Measurements from ENCODE around the gene MT1M. TPM values are rescaled to one million over a fixed set of nuclear protein-coding genes. Genes with fewer than 3 reads are reported as not detected.

Gene MT1M
- total RNA-seq, 1 experiment from 2014 or later = 0.39 TPM

GRCh38 chr16:56607109-56607618 is 25.3 kb upstream of the MT1M start:
- Histone ChIP-seq H3K9me3 (ENCODE audit: control insufficient read depth in 1 of 2, insufficient read depth in 1 of 2, low read depth in 1 of 2, low read length in 2 of 2) (no peaks in the 10 kb centered on the region), H3K9me2 (ENCODE audit: insufficient read depth) (no peaks in the 10 kb centered on the region), H3K27me3 (ENCODE audit: insufficient read depth, low read length) (no peaks in the 10 kb centered on the region), H3K4me1 (ENCODE audit: control insufficient read depth in 1 of 2, insufficient read depth in 2 of 2, low read length in 2 of 2) (peaks cover 58 to 76% of the 10 kb centered on the region in 2 experiments), H4K20me1 (ENCODE audit: insufficient read depth) (no peaks in the 10 kb centered on the region), H3K4me2 (ENCODE audit: low read length) (peak overlapping the region; percentile 95), H3K27ac (ENCODE audit: low read depth, low read length) (peak overlapping the region; percentile 96), H3K4me3 (replicated peaks in 1 of 2; ENCODE audit: low read depth in 1 of 2, low read length in 2 of 2) (peak overlapping the region; percentile 63 to 85), H3K9ac (ENCODE audit: low read length) (peak overlapping the region; percentile 91), H3K79me2 (ENCODE audit: insufficient read depth, low read length) (peaks cover 14% of the 10 kb centered on the region), H2AFZ (ENCODE audit: low read depth, low read length, poor library complexity, severe bottlenecking) (no peak overlapping the region), H3K36me3 (ENCODE audit: control insufficient read depth in 1 of 2, insufficient read depth in 2 of 2, low read length in 2 of 2) (no peaks in the 10 kb centered on the region)
- POLR2A ChIA-PET = interaction anchor here (0.8 to 16.1 kb wide), 4 partner anchors 11 to 94 kb away, joined by 3 to 344 read pairs (median 10); partner anchors contain the start of gene MT1E
- RAD21 ChIA-PET (ENCODE audit: low non-redundant PET in 1 of 2, low total read pairs in 2 of 2, uncharacterized antibody in 2 of 2, unreplicated experiment in 2 of 2) = interaction anchor here (1.7 to 2.0 kb wide), 2 partner anchors 18 to 19 kb away, joined by 4 to 7 read pairs; partner anchors contain the start of gene MT1E (in 2 of the 2)
- TF ChIP-seq ZFX (IDR thresholded peaks at IDR 0.05) (peak; percentile 43; the same call in 1 of the 2 replicates), TCF7L2 (IDR thresholded peaks at IDR 0.05; ENCODE audit: borderline replicate concordance, extremely low read depth, insufficient read depth, insufficient read length) (peak; percentile 88), REST (IDR thresholded peaks at IDR 0.05; ENCODE audit: low read depth) (no peak), POLR2AphosphoS5 (IDR thresholded peaks at IDR 0.05; ENCODE audit: low read depth, low read length) (peak; percentile 80), ZNF274 (IDR thresholded peaks at IDR 0.05; ENCODE audit: low read depth, low read length) (no peak)
- peak; percentile 28 for ATAC-seq
- peak; percentile 75 for DNase-seq (ENCODE audit: low read depth, low spot score)
- no TSS peak for BruUV-seq (replicated peaks)
- intact Hi-C loops (cut with micrococcal nuclease) = loop anchor here (2.0 kb wide), 1 partner anchor 48 kb away; no protein-coding TSS in a partner anchor
- CTCF ChIA-PET = interaction anchor here (1.2 to 5.3 kb wide), 4 partner anchors 31 to 182 kb away, joined by 4 to 65 read pairs (median 5); no protein-coding TSS in a partner anchor
